ENCODE results near the gene WRAP73.

Gene WRAP73

GRCh38 chr1:3611170-3612019, 38.5 kb downstream of the WRAP73 start, which contains the start of gene MEGF6:
Gene MEGF6 (minus strand): TSS chr1:3611508. CDS start chr1:3611268, 240 bp downstream.
- DNase-seq (ENCODE audit: low spot score), result peak; percentile 80

DNA sequence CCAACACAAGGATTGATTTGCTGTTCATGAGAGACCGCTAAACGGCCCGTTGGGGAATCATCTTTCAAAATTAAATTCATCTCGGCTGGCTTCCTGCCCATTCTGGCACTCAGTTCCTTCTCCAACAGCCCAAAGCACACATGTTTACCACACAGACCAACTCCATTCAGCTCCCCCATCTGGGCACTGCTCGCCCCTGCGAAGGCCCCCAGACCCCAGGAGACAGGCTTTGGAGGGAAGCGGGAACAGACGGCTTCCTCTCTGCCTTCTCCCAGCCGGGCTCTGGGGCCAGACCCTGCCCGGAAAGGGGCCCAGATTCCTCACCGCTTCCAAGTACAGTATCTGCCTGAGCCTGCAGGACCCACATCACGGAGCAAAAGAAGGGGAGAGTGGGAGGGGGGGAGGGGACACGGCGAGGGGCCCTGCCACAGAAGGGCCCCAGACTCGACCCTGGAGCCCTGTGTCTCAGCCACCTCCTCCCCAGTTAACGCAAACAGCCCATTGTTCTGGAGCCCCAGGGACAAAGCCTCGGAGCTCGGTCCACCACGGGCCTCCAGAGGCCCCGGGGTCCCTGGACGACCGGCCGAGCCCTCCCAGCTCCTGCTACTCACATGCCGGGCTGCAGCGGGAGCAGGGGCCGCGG, 39.3 kb downstream of the WRAP73 start:
- DNase-seq (ENCODE audit: low spot score), result peak; percentile 54

DNA sequence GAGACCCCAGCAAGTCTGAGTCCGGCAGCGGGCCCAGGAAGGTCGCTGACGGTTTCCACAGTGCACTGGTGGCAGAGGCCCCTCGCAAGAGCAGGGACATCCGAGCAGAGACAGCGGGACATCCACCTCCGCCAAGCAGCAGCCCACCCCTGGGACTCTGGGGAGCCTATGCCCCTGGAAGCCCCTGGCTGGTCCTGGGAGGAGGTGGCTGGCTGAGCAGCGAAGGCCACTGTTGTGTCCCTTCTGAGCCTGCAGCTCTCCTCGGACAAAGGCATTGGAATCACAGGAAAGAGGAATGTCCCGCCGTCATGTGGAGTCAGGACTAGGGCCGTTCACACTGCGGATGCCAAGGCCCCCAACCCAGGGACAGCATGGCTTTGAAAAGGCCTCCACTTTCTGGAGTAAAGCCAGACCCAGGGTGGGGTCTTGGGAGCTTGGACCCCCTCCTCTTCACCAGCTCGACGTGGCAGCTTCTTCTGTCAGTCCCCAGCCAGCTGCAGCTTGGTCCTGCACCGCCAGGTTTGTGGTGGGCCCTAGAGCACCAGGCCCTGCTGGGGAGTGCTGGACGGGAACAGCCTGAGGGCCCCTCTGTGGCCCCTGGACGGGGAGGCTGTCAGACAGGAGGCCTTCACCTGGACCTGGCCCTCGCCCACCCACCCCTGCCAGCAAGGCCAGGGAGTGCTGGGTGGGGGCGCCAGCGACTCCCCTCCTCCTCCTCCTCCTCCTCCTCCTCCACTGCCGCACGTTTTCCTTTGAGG, 40.0 kb downstream of the WRAP73 start:
- no peak for DNase-seq (ENCODE audit: low spot score)

DNA sequence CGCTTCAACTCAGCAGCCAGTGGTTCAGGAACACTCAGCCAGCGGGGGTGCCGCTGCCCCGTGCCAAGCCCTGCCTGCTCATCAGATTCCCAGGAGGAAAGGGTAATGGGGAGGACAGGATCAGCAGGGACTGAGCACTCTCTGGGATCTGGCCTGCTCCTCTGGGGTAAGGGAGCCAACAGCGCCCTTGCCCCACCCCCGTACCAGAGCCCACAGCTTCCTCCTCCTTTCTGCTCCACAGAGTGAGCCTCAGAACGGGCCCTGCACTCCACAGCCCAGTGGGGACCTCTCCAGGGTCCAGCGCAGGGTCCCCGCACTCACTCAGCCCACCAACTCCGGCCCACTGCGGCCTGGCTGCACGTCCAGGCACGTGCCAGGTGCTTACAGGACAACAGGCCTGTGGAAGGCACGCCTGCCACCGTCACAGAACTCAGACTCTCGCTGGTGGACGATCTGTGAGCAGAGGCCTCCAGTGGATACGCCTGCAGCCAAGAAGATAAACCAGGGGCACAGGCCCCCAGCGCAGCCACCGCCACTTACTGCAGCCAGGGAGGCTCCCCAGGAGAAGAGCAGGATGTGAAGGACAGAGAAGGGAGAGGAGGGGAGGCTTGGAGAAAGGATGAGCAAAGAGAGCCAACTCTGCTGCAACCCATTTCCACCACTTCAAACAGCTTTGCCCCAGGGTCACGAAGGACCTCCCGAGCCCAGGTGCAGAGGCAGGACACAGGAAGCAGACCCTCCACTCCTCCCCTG, 40.7 kb downstream of the WRAP73 start:
- no peak for DNase-seq (ENCODE audit: low spot score)

DNA sequence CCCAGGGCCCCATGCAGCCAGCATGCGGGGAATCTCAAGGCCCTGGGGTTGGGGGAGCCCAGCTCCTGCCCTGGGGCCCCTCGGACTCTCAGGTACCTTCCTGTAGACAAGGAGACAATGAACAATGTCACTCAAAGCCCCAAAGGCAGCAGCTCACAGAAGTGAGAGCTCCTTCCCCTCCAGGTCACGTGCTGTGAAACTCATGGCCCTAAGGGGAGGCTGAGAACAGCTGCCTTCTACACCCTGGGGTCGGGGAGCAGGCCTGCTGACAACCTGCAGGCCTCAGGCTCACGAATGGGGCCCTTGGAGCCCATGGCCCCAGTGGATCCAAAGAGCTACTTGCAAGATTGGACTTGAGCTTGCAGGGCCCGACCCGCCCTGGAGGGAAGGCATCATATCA, 41.7 kb downstream of the WRAP73 start:
- no peak for DNase-seq (ENCODE audit: low spot score)

- no peak for DNase-seq (ENCODE audit: low spot score)
Measured at GRCh38 chr1:3607703-3608065, 42.2 kb downstream of the WRAP73 start.

DNA sequence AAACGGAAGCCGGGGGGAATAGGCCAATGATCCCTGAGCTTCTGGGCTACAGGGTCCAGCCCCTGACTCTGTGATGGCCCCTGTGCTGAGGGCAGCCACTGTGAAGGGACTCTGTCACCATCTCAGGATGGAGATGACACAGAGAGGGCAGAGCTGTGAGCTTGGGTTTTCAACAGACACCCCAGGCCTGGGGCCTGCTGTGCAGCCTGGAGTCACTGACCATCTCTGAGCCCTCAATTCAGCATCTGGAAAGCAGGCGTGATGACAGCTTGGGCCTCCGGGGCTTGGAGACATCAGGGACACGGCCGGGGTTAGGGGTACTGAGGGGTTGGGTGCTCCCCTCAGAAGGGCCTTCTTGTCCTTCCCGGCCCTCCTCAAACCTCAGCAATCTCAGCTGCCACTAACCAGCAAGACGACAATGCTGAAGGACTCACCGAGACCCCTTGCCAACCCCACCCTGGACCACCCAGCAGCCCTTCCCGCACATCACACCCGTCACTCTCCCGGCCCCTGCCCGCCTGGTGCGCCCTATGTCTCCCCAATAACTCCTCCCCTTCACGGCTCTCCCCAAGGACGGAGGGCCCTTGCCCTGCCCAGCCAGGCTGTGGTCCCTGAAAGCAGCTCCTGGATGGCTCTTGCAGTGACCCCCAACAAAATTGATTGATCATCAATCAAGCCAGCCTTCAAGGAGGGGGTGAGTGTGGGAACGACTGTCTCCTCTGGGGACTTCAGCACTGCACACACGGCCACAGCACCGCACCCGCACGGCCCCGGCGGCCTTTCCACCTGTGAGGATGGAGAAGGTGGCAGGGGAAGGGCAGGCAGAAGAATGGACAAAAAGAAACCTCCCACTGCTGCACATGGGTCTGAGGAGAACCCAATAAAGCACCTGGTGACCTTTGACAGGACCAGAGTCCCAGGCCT, 42.9 kb downstream of the WRAP73 start:
- DNase-seq (ENCODE audit: low spot score), result no peak

DNA sequence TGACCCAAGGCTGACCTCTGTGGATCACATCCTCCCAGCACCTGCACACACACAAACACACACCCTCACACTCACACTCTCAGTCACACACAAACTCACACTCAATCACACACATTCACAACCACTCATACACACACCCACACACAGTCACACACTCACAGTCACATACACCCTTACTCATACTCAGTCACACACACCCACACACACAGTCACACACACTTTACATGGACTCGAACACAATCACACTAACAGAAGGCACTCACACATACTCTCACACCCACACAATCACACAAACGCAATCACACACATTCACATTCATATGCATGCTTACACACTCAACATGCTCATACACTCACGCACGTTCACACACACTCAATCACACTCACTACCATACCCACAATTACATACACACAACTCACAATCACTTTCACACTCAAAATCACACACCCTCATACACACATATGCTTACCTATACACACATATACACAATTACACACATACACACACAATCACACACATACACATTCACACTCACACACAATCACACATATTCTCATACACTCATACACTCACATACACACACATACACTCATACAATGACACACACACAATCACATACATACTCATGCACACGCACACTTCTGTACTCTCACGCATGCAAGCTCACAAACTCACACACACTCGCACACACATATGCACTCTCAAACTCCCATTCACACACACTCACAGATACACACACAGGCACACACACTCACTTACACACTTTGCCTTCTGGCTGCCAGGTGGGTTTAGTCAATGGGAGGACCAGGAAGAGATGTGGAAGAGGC, 44.7 kb downstream of the WRAP73 start:
- DNase-seq (ENCODE audit: low spot score), result no peak

DNA sequence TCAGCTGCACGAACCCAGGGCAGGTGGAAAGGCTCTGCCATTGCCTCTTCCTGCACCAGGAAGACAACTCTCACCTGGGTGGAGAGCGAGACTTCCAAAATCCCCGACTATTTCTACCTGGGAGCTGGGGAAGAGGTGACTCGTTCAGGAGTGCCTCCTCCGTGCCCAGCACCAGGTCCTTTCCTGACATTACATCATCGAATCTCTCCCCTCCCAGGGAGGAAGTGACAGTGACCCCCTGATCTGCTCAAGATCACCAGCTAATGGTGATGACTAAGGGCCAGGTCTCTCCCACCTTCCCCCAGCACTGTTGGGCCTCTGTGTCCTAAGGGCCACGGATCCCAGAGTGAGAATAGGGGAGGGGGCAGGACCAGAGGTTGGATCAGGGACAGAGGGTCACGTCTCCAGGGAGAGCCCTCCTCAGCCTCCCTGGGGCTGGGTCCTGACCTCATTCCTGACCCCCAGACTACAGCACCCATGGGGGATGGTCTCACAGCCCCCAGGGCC, 45.4 kb downstream of the WRAP73 start:
- no peak for DNase-seq (ENCODE audit: low spot score)

GRCh38 chr1:3603571-3604467, 46.1 kb downstream of the WRAP73 start:
- no peak for DNase-seq (ENCODE audit: low spot score)

DNA sequence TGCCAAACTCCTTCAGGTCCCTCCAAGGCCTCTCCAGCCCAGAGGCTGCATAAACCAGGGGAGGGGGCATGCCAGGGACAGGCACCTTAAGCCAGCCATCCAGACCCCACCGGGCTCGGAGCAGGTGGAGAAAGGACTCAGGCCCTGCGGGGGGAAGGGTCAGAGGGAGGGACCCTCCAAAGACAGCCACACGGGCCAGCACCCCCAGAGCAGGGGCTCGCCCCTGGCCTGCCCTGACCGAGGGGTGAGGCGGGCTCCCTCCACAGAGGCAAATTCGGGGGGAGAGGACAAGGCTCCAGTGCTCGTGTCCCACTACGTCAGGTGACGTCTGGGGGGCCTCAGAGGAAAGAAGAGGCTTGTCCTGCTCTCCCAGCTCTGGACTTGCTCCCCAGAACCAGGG, 46.7 kb downstream of the WRAP73 start:
- DNase-seq (ENCODE audit: low spot score), result no peak

DNA sequence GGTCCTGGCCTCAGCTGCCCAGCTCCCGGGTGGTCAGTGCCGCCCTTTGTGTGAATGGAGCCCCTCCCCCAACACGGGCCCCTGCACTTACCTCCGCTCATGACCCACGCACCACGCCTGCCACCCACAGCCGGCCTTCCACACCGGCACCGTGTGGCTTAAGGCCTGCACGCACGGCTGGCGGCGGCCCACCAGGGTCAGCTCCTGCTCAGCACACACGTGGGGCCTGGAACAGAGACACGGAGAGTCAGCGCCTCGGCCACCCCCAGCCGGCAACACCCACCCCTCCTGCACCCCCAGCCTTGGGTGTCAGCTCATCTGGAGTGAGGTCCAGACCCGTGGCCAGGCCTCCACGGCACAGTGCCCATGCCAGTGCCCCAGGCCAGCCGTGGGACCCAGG, 47.5 kb downstream of the WRAP73 start:
- DNase-seq (ENCODE audit: low spot score), result no peak

GRCh38 chr1:3601743-3602142, 48.2 kb downstream of the WRAP73 start:
- no peak for DNase-seq (ENCODE audit: low spot score)

- no peak for DNase-seq (ENCODE audit: low spot score)
Measured at GRCh38 chr1:3600354-3600753, 49.5 kb downstream of the WRAP73 start.

GRCh38 chr1:3599816-3600215, 50.1 kb downstream of the WRAP73 start:
- no peak for DNase-seq (ENCODE audit: low spot score)

DNA sequence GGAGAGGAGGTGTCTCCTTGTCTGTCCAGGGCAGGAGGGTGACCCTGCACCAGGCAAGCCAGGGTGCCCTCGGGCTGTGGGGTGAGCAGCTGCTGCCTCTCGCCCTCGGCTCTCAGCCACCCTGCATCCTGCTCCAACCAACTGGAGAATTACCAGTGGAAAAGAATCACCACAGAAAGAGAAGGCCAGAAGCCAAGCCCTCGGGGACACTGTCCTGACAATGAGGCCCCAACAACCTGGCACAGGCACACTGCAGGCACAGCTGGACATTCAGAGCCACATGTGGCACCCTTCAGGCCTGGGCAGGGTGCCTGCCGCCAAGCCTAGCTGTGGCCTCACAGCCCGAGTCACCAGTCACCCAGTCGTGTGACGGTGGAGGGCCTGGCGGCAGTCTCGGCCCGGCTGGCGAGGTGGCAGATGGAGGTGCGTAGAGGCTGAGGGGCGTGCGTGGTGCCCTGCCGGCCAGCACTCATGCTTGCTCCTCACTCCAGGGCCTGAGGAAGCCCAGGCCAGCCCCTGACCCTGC, 50.6 kb downstream of the WRAP73 start:
- no peak for DNase-seq (ENCODE audit: low spot score)

GRCh38 chr1:3598522-3599285, 51.2 kb downstream of the WRAP73 start:
- DNase-seq (ENCODE audit: low spot score), result no peak

DNA sequence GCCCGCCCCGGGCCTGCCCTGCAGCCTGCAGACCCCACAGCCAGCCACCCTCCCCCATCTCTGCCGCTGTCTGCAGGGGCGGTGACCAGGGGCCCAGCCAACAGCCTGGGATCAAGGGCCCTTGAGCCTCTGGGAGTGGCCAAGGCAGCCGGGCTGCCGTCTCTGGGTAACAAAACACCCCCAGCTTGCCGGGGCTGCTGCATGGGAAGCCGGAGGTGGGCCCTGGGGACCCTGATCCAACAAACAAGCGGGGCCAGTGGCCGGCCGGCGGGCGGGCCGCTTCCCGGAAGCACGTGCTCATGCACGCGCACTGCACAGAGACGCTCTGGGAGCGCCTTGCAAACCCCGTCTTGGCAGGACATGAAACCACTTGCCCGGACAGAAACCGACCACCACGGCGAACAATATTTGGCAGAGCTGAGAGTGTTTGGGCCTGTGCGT, 51.8 kb downstream of the WRAP73 start:
- DNase-seq (ENCODE audit: low spot score), result peak; percentile 43
